HuH-7.5 (cell line): ENCODE measurements around the gene ZFP92.

ENCODE experiments used
- DNase-seq: peaks from one replicate; pipeline ENCODE4 v3.0.0; 2011; ENCODE audit warnings: low spot score

Gene ZFP92

GRCh38 chrX:153438532-153438931 lies 27.3 kb downstream of the ZFP92 start:
- no peak for DNase-seq

- DNase-seq, result no peak
Observed at GRCh38 chrX:153439977-153440376, 28.7 kb downstream of the ZFP92 start.

GRCh38 chrX:153440556-153441135 lies 29.4 kb downstream of the ZFP92 start:
- DNase-seq, result no peak

GRCh38 chrX:153441296-153441695 lies 30.0 kb downstream of the ZFP92 start:
- no peak for DNase-seq

GRCh38 chrX:153441981-153442380 lies 30.7 kb downstream of the ZFP92 start:
- no peak for DNase-seq

- DNase-seq, result no peak
Observed at GRCh38 chrX:153442463-153442862, 31.2 kb downstream of the ZFP92 start.

GRCh38 chrX:153443476-153444332 lies 32.4 kb downstream of the ZFP92 start:
- DNase-seq, result peak; percentile 18

- DNase-seq, result no peak
Observed at GRCh38 chrX:153444333-153445011, 33.2 kb downstream of the ZFP92 start.

- no peak for DNase-seq
Observed at GRCh38 chrX:153445106-153445855, 34.0 kb downstream of the ZFP92 start.

GRCh38 chrX:153445856-153446635 lies 34.8 kb downstream of the ZFP92 start, which contains the start of gene TREX2:
Gene TREX2, minus strand, starts transcription at chrX:153446056. Its CDS starts 626 bp downstream, at chrX:153445430.
- no peak for DNase-seq

GRCh38 chrX:153446636-153446936 lies 35.3 kb downstream of the ZFP92 start:
- DNase-seq, result no peak

- DNase-seq, result no peak
Observed at GRCh38 chrX:153446950-153447580, 35.8 kb downstream of the ZFP92 start.

GRCh38 chrX:153447581-153447960 lies 36.3 kb downstream of the ZFP92 start:
- no peak for DNase-seq

GRCh38 chrX:153448556-153449367 lies 37.5 kb downstream of the ZFP92 start:
- DNase-seq, result no peak

- DNase-seq, result no peak
Observed at GRCh38 chrX:153449368-153450113, 38.3 kb downstream of the ZFP92 start.

GRCh38 chrX:153450114-153450948 lies 39.1 kb downstream of the ZFP92 start:
- DNase-seq, result no peak

GRCh38 chrX:153450949-153451277 lies 39.6 kb downstream of the ZFP92 start:
- no peak for DNase-seq

- no peak for DNase-seq
Observed at GRCh38 chrX:153454901-153455550, 43.8 kb downstream of the ZFP92 start.
